A549 (cell line): Measurements from ENCODE around the gene NUCKS1. TPM values are rescaled to one million over a fixed set of nuclear protein-coding genes. Genes with fewer than 3 reads are reported as not detected.

Experiments used
- ATAC-seq, 2 experiments: fragments of 200-7000 bp in 1 of 2; fragments of >200 bp in 1 of 2; cut with Nextera tagmentation in 1 of 2; cut with Tn5 transposase in 1 of 2; 3 replicates each; pipeline versions ENCODE4 v1.8.0 to v1.9.1; 2018 to 2020; ENCODE audit warnings: mild to moderate bottlenecking in 1 of 2, moderate library complexity in 1 of 2
- CTCF ChIA-PET: fragments of 300-600 bp; sonication (Branson Sonifier 250); formaldehyde crosslinking; extraction: SDS; loops from one replicate; lab custom pipeline; 2021; ENCODE audit warnings: antibody characterized with exemption, inconsistent platforms; lab: Yijun Ruan, JAX
- POLR2A ChIA-PET: fragments of 350-600 bp; formaldehyde crosslinking; extraction: SDS; loops from one replicate; lab custom pipeline; 2021; ENCODE audit warnings: antibody characterized with exemption, inconsistent platforms; lab: Yijun Ruan, JAX
- DNase-seq, 2 experiments: peaks; one replicate each; pipeline versions ENCODE4 v3.0.0 to v3.0.0-alpha.2; 2011 to 2016; ENCODE audit warnings: low read depth in 1 of 2, low spot score in 1 of 2
- FAIRE-seq: peaks from 2 replicates; lab custom pipeline; 2011; peaks lifted over from hg19 to GRCh38; lab: Jason Lieb, UNC
- H3K27ac ChIP-seq, 2 experiments: fragments of >200 bp; sonication (Bioruptor Twin); formaldehyde crosslinking; 3 replicates each; pipeline ENCODE4 v1.5.1; 2016 to 2017
- H3K4me1 ChIP-seq: fragments of >200 bp; sonication (Bioruptor Twin); formaldehyde crosslinking; 3 replicates; pipeline ENCODE4 v1.6.1; 2016
- H3K4me2 ChIP-seq: fragments of >200 bp; sonication (Bioruptor Twin); formaldehyde crosslinking; 3 replicates; pipeline ENCODE4 v1.6.1; 2016
- H3K4me3 ChIP-seq: fragments of >200 bp; sonication (Bioruptor Twin); formaldehyde crosslinking; 3 replicates; pipeline ENCODE4 v1.5.1; 2016
- H3K9me3 ChIP-seq: fragments of >200 bp; sonication (Bioruptor Twin); formaldehyde crosslinking; 3 replicates; pipeline ENCODE4 v1.6.1; 2016
- BHLHE40 ChIP-seq: IDR thresholded peaks from 2 replicates; pipeline ENCODE4 v1.6.1; 2012; ENCODE audit warnings: low read depth, low read length, inconsistent platforms
- EHF ChIP-seq: fragments of 250-450 bp; sonication (Bioruptor Pico); IDR thresholded peaks from 2 replicates; pipeline ENCODE4 v1.5.0; 2020; ENCODE audit warnings: mild to moderate bottlenecking
- FOSB ChIP-seq: fragments of 250-450 bp; sonication (Bioruptor Pico); IDR thresholded peaks from 2 replicates; pipeline ENCODE4 v1.5.0; 2020; ENCODE audit warnings: mild to moderate bottlenecking, moderate library complexity
- FOSL2 ChIP-seq, 2 experiments: fragments of 450-650 bp in 1 of 2; fragments of >200 bp in 1 of 2; sonication (Bioruptor Twin) in 1 of 2; formaldehyde crosslinking; IDR thresholded peaks; 2 replicates each; pipeline versions ENCODE4 v1.5.0 to v1.6.1; 2016 to 2020; ENCODE audit warnings: mild to moderate bottlenecking in 1 of 2, moderate library complexity in 1 of 2
- FOXS1 ChIP-seq: fragments of 250-450 bp; sonication (Bioruptor Pico); IDR thresholded peaks from 2 replicates; pipeline ENCODE4 v1.5.0; 2020; ENCODE audit warnings: mild to moderate bottlenecking, moderate library complexity
- JUN ChIP-seq, 2 experiments: fragments of >200 bp; sonication (Bioruptor Twin); formaldehyde crosslinking; IDR thresholded peaks; 2 replicates in 1 of 2; 3 replicates in 1 of 2; pipeline ENCODE4 v1.6.1; 2016 to 2017
- KDM1A ChIP-seq: fragments of 200-600 bp; sonication (generic); IDR thresholded peaks from 2 replicates; pipeline ENCODE4 v1.6.1; 2016; ENCODE audit warnings: low read depth, mild to moderate bottlenecking
- MYC ChIP-seq: IDR thresholded peaks from 2 replicates; pipeline ENCODE4 v1.6.1; 2012; ENCODE audit warnings: mild to moderate bottlenecking, inconsistent platforms, low read length, improper control_type of control experiment, borderline replicate concordance
- NPAS2 ChIP-seq: fragments of 250-450 bp; sonication (Bioruptor Pico); IDR thresholded peaks from 2 replicates; pipeline ENCODE4 v1.8.0; 2022; ENCODE audit warnings: mild to moderate bottlenecking, moderate library complexity, borderline replicate concordance
- POLR2AphosphoS2 ChIP-seq: conservative IDR thresholded peaks from 2 replicates; pipeline ENCODE4 v1.6.1; 2012; ENCODE audit warnings: low read length, improper control_type of control experiment, inconsistent platforms
- RARB ChIP-seq: fragments of 250-450 bp; sonication (Bioruptor Pico); IDR thresholded peaks from 2 replicates; pipeline ENCODE4 v1.8.0; 2021; ENCODE audit warnings: mild to moderate bottlenecking, moderate library complexity
- RFX5 ChIP-seq: fragments of 450-650 bp; IDR thresholded peaks from 2 replicates; pipeline ENCODE4 v1.7.1; 2014; ENCODE audit warnings: antibody characterized with exemption, mild to moderate bottlenecking, moderate library complexity
- SMC3 ChIP-seq: fragments of >200 bp; sonication (Bioruptor Twin); formaldehyde crosslinking; IDR thresholded peaks from 3 replicates; pipeline ENCODE4 v1.6.1; 2018; ENCODE audit warnings: inconsistent platforms
- SREBF2 ChIP-seq: fragments of 450-650 bp; IDR thresholded peaks from 2 replicates; pipeline ENCODE4 v1.6.1; 2014; ENCODE audit warnings: mild to moderate bottlenecking, moderate library complexity
- TP53 ChIP-seq: fragments of 250-450 bp; sonication (Bioruptor Pico); IDR thresholded peaks from 2 replicates; pipeline ENCODE4 v1.5.0; 2021; ENCODE audit warnings: mild to moderate bottlenecking, moderate library complexity
- ZC3H11A ChIP-seq: fragments of 450-650 bp; IDR thresholded peaks from 2 replicates; pipeline ENCODE4 v1.6.1; 2014; ENCODE audit warnings: antibody characterized with exemption, mild to moderate bottlenecking
- ZFP36 ChIP-seq: fragments of 450-650 bp; IDR thresholded peaks from 2 replicates; pipeline ENCODE4 v1.6.1; 2014; ENCODE audit warnings: borderline replicate concordance; ENCODE audit not compliant: partially characterized antibody
- ZNF302 ChIP-seq: fragments of 250-450 bp; sonication (Bioruptor Pico); IDR thresholded peaks from 2 replicates; pipeline ENCODE4 v1.9.0; 2021; ENCODE audit warnings: inconsistent platforms, mild to moderate bottlenecking, moderate library complexity
- WGBS: methylation state at CpG from one replicate; pipeline ENCODE4 v1.1.6; 2017; ENCODE audit errors: missing lambda C conversion rate; 5-methylcytosine and 5-hydroxymethylcytosine counted together
- polyA plus RNA-seq, 4 experiments: library from polyadenylated mRNA; depleted of rRNA in 3 of 4; stranded (reverse); fragments of >200 nt; fragmentation: RNase III in 1 of 4; extraction: RNeasy Plus Mini Kit Qiagen cat#74134 plus additional on column Dnase treatment in 1 of 4; gene quantifications; 2 replicates in 3 of 4; 3 replicates in 1 of 4; pipeline ENCODE4 v1.2.3, GENCODE V29; 2011 to 2017
- TF ChIP-seq, protein P1 (sequence below): fragments of 250-450 bp; sonication (Bioruptor Pico); IDR thresholded peaks from 2 replicates; pipeline ENCODE4 v1.5.0; 2021; ENCODE audit warnings: mild to moderate bottlenecking, moderate library complexity, borderline replicate concordance
- TF ChIP-seq, protein P2 (sequence below): IDR thresholded peaks from 2 replicates; pipeline ENCODE4 v1.6.1; 2012
- TF ChIP-seq, protein P3 (sequence below): fragments of 200-600 bp; sonication (generic); IDR thresholded peaks from 2 replicates; pipeline ENCODE4 v1.6.1; 2016; ENCODE audit warnings: antibody characterized with exemption, mild to moderate bottlenecking, moderate library complexity
- TF ChIP-seq, protein P4 (sequence below): fragments of >200 bp; sonication (Bioruptor Twin); formaldehyde crosslinking; IDR thresholded peaks from 3 replicates; pipeline ENCODE4 v1.5.1; 2016

The NUCKS1 gene
- polyA plus RNA-seq, 2 of the 4 experiments (the other 2 are of a cell fraction), result 141 to 190 TPM

DNA sequence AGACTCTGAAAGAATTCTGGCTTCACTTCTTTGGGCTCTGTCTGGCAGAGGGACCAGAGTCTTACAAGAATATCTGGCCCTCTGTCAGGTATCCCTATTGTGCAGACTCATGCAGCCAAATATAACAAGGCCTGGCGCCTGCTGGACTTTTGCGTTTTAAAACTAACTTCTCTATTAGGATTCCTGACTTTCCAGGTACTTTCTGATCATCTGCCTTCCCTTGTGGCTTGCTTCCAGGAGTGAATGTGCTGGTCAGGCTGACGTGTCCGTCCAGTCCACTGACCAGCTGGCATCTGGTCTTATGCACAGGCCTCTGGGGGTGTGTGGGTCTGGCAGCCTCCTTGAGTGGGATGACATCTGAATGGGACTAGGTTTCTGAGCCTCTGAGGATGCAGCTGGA lies 33.9 kb upstream of the NUCKS1 start:
- Histone ChIP-seq H3K4me1 (no peaks in the 10 kb centered on the region), H3K27ac (no peak overlapping the region), H3K9me3 (no peaks in the 10 kb centered on the region)
- DNase-seq, result no peak
- 93% methylated on average over 4 of the region's 4 CpGs for WGBS
- POLR2A ChIA-PET, result no interaction called here
- no peak for TF ChIP-seq SMC3
- no peak for TF ChIP-seq TP53 (CRISPR knock-in tag)
- no peak for TF ChIP-seq MYC
- no peak for TF ChIP-seq RFX5
- TF ChIP-seq BHLHE40, result no peak
- TF ChIP-seq, protein P1, sequence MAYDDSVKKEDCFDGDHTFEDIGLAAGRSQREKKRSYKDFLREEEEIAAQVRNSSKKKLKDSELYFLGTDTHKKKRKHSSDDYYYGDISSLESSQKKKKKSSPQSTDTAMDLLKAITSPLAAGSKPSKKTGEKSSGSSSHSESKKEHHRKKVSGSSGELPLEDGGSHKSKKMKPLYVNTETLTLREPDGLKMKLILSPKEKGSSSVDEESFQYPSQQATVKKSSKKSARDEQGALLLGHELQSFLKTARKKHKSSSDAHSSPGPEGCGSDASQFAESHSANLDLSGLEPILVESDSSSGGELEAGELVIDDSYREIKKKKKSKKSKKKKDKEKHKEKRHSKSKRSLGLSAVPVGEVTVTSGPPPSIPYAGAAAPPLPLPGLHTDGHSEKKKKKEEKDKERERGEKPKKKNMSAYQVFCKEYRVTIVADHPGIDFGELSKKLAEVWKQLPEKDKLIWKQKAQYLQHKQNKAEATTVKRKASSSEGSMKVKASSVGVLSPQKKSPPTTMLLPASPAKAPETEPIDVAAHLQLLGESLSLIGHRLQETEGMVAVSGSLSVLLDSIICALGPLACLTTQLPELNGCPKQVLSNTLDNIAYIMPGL, result no peak
- no peak for TF ChIP-seq ZNF302 (CRISPR knock-in tag)
- TF ChIP-seq JUN (IDR thresholded peaks at IDR 0.05), result no peak
- TF ChIP-seq KDM1A, result no peak
- no peak for TF ChIP-seq FOXS1 (CRISPR knock-in tag)
- no peak for TF ChIP-seq FOSL2 (IDR thresholded peaks at IDR 0.05)
- TF ChIP-seq FOSL2 (CRISPR knock-in tag; IDR thresholded peaks at IDR 0.05), result no peak
- TF ChIP-seq, all 56 proteins: peak for 0
- Histone ChIP-seq H3K4me2 (no peak overlapping the region), H3K4me3 (no peak overlapping the region)
- no peak for FAIRE-seq
- CTCF ChIA-PET, result interaction anchor here (0.6 to 17.3 kb wide), 5 partner anchors 14 to 198 kb away, joined by 3 to 371 read pairs (median 5); no protein-coding TSS in a partner anchor
- no peak for ATAC-seq

DNA sequence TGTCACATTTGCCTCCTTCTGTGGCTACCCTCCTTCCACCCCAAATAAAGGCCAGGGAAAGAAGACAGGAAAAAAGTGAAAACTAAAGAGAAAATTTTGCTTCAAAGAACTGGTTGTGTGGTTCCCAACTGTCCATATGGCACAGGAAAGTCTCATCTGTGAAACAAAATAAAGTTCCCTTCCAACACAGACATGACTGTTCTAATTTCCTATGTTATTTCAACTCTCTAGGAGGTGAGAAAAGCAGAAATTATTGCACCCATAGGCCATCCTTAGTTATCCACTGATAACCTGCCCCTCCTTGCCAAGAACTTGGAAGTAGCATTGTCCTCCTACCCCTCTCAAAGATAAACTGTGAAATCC lies 33.4 kb upstream of the NUCKS1 start:
- Histone ChIP-seq H3K9me3 (no peaks in the 10 kb centered on the region), H3K4me3 (no peak overlapping the region), H3K4me2 (no peak overlapping the region), H3K4me1 (no peaks in the 10 kb centered on the region), H3K27ac (no peak overlapping the region)
- TF ChIP-seq RFX5, result no peak
- no peak for TF ChIP-seq POLR2AphosphoS2
- TF ChIP-seq ZFP36, result no peak
- TF ChIP-seq NPAS2 (CRISPR knock-in tag), result no peak
- ChIA-PET CTCF (interaction anchor here (2.3 to 17.3 kb wide), 2 partner anchors 8 to 199 kb away, joined by 25 to 371 read pairs; no protein-coding TSS in a partner anchor), POLR2A (no interaction called here)
- DNase-seq (no peak), ATAC-seq (no peak), FAIRE-seq (no peak)

DNA sequence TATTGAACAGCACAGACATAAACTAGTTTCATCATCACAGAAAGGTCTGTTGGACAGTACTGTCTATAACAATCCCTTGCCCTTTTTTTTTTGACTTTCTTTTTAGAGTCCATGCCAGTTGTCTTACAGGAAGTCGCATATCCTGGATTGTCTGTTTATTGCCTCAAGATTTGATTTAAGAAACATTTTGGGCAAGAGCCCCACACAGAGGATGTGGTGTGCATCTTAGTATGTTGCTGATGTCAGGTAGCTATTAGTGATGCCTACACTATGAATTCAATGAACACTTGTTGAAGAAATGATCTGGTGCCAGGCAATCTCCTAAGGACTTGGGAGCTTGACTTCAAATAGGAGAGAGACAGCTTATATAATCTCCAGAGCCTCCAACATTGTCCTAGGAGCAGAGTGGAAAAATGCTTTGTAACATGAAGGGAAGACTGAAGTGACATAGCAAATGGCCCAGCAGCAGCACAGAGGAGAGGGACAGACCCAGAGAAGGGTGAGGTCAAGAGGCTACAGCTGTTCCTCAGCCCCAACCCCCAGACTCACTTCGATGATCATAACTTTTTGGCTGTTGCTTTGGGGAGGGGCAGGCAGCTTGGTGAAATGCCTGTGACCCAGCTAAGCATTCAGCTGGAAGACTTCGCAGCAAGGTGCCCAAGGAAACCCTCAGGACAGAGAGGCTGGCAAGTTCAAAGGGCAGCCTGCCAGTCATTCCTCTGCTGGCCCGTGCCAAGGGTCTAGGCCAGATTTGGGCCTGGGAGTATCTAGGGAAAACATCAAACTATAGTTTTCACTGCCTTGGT lies 32.8 kb upstream of the NUCKS1 start:
- CTCF ChIA-PET, result interaction anchor here (0.6 to 2.3 kb wide), 7 partner anchors 8 to 351 kb away, joined by 3 to 25 read pairs (median 5); no protein-coding TSS in a partner anchor
- Histone ChIP-seq H3K4me3 (no peak overlapping the region), H3K4me1 (no peaks in the 10 kb centered on the region), H3K9me3 (no peaks in the 10 kb centered on the region), H3K27ac (no peak overlapping the region), H3K4me2 (no peak overlapping the region)
- DNase-seq, result no peak
- WGBS, result 55% methylated on average over 4 of the region's 4 CpGs
- FAIRE-seq, result no peak
- POLR2A ChIA-PET, result no interaction called here
- 0 out of 6 replicates have a peak, but pooled peaks of 1 of the 2 experiments have one; percentile 8 for ATAC-seq
- TF ChIP-seq, protein P2, sequence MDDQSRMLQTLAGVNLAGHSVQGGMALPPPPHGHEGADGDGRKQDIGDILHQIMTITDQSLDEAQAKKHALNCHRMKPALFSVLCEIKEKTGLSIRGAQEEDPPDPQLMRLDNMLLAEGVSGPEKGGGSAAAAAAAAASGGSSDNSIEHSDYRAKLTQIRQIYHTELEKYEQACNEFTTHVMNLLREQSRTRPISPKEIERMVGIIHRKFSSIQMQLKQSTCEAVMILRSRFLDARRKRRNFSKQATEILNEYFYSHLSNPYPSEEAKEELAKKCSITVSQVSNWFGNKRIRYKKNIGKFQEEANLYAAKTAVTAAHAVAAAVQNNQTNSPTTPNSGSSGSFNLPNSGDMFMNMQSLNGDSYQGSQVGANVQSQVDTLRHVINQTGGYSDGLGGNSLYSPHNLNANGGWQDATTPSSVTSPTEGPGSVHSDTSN, result no peak
- TF ChIP-seq, protein P3, sequence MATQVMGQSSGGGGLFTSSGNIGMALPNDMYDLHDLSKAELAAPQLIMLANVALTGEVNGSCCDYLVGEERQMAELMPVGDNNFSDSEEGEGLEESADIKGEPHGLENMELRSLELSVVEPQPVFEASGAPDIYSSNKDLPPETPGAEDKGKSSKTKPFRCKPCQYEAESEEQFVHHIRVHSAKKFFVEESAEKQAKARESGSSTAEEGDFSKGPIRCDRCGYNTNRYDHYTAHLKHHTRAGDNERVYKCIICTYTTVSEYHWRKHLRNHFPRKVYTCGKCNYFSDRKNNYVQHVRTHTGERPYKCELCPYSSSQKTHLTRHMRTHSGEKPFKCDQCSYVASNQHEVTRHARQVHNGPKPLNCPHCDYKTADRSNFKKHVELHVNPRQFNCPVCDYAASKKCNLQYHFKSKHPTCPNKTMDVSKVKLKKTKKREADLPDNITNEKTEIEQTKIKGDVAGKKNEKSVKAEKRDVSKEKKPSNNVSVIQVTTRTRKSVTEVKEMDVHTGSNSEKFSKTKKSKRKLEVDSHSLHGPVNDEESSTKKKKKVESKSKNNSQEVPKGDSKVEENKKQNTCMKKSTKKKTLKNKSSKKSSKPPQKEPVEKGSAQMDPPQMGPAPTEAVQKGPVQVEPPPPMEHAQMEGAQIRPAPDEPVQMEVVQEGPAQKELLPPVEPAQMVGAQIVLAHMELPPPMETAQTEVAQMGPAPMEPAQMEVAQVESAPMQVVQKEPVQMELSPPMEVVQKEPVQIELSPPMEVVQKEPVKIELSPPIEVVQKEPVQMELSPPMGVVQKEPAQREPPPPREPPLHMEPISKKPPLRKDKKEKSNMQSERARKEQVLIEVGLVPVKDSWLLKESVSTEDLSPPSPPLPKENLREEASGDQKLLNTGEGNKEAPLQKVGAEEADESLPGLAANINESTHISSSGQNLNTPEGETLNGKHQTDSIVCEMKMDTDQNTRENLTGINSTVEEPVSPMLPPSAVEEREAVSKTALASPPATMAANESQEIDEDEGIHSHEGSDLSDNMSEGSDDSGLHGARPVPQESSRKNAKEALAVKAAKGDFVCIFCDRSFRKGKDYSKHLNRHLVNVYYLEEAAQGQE, result no peak
- TF ChIP-seq FOSB (no peak), TP53 (CRISPR knock-in tag) (no peak), RARB (CRISPR knock-in tag) (no peak), EHF (no peak), SREBF2 (no peak), ZC3H11A (no peak)
- TF ChIP-seq, protein P1, result no peak
- TF ChIP-seq, protein P4, sequence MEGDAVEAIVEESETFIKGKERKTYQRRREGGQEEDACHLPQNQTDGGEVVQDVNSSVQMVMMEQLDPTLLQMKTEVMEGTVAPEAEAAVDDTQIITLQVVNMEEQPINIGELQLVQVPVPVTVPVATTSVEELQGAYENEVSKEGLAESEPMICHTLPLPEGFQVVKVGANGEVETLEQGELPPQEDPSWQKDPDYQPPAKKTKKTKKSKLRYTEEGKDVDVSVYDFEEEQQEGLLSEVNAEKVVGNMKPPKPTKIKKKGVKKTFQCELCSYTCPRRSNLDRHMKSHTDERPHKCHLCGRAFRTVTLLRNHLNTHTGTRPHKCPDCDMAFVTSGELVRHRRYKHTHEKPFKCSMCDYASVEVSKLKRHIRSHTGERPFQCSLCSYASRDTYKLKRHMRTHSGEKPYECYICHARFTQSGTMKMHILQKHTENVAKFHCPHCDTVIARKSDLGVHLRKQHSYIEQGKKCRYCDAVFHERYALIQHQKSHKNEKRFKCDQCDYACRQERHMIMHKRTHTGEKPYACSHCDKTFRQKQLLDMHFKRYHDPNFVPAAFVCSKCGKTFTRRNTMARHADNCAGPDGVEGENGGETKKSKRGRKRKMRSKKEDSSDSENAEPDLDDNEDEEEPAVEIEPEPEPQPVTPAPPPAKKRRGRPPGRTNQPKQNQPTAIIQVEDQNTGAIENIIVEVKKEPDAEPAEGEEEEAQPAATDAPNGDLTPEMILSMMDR, result no peak
